Sigmoid colon (tissue), 4 donors: ENCODE data around the gene CPN2.

ENCODE experiments used
- CTCF ChIP-seq, 4 experiments: fragments of 450-650 bp in 3 of 4; fragments of 200-600 bp in 1 of 4; IDR thresholded peaks; one replicate each; pipeline ENCODE4 v1.5.1; 2016 to 2019; ENCODE audit warnings: antibody characterized with exemption in 4 of 4, mild to moderate bottlenecking in 3 of 4, moderate library complexity in 2 of 4
- POLR2AphosphoS5 ChIP-seq, 4 donors: sonication (generic); formaldehyde crosslinking; IDR thresholded peaks; one replicate each; pipeline ENCODE4 v1.6.1; 2017; ENCODE audit warnings: antibody characterized with exemption in 4 of 4

DNA sequence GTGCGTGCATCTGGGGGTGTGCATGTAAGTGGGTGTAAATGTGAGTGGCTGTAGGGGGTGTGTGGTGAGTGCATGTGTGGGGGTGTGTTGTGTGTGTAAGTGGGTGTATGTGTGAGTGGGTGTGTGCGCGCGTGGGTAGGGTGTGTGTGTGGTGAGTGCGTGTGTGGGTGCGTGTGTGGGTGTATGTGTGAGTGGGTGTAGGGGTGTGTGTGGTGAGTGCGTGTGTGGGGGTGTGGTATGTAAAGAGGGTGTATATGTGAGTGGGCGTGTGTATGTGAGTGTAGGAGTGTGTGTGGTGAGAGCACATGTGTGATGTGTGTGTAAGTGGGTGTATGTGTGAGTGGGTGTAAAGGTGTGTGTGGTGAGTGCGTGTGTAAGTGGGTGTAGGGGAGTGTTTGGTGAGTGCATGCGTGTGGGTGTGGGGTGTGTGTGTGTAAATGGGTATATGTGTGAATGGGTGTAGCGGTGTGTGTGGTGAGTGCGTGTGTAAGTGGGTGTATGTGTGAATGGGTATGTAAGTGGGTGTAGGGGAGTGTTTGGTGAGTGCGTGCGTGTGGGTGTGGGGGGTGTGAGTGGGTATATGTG, 916 bp upstream of the CPN2 start:
- TF ChIP-seq CTCF (IDR thresholded peaks at IDR 0.05) (no peak), POLR2AphosphoS5 (IDR thresholded peaks at IDR 0.05) (no peak)
